ENCODE results near the gene FHOD1. TPM values are rescaled to one million over a fixed set of nuclear protein-coding genes. Genes with fewer than 3 reads are reported as not detected.
A peak's percentile ranks its signal among the peaks of the same experiment; 100 is the strongest.

Gene FHOD1
- total and polyA plus RNA-seq, 7 donors, result 4.8 to 25.2 (median 9.2) TPM

DNA sequence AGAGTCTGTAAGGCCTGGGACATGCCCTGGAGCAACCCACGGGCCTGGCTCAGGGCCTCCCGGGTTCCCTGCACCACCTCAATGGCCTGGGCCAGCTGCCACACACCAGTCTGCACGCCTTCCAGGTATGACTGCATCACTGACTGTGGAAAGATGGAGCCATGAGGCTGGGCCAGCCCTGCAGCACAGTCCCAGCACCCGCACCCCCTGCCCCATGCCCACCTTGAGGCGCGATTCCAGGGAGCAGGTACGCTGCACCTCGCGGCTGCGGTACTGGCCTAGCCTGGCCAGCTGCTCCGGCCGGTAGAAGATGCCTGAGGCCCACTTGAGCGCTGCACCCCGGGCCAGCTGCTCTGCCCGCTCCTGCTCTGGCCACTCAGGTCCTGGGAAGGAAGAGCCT is 58.5 kb downstream of the FHOD1 start:
- TF ChIP-seq POLR2A (IDR thresholded peaks at IDR 0.05) (no peak), EP300 (IDR thresholded peaks at IDR 0.05) (no peak), POLR2AphosphoS5 (IDR thresholded peaks at IDR 0.05) (no peak)
- TF ChIP-seq, protein P1, sequence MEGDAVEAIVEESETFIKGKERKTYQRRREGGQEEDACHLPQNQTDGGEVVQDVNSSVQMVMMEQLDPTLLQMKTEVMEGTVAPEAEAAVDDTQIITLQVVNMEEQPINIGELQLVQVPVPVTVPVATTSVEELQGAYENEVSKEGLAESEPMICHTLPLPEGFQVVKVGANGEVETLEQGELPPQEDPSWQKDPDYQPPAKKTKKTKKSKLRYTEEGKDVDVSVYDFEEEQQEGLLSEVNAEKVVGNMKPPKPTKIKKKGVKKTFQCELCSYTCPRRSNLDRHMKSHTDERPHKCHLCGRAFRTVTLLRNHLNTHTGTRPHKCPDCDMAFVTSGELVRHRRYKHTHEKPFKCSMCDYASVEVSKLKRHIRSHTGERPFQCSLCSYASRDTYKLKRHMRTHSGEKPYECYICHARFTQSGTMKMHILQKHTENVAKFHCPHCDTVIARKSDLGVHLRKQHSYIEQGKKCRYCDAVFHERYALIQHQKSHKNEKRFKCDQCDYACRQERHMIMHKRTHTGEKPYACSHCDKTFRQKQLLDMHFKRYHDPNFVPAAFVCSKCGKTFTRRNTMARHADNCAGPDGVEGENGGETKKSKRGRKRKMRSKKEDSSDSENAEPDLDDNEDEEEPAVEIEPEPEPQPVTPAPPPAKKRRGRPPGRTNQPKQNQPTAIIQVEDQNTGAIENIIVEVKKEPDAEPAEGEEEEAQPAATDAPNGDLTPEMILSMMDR (IDR thresholded peaks at IDR 0.05), result no peak
- no peaks in the 10 kb centered on the region for H3K9me3 ChIP-seq
- DNase-seq, result no peak
- no peaks in the 10 kb centered on the region for H3K27me3 ChIP-seq
- H3K36me3 ChIP-seq, result peaks cover 0 to 6% (median 0%) of the 10 kb centered on the region in 4 donors
- intact Hi-C loops (cut with DNase I), result no loop called here
- H3K27ac ChIP-seq, result no peak overlapping the region
- peaks cover 1 to 40% (median 39%) of the 10 kb centered on the region in 4 donors for H3K4me1 ChIP-seq
- H3K4me3 ChIP-seq, result no peak overlapping the region
- 93 to 94% methylated on average over 15 of the region's 15 CpGs for WGBS, 2 donors

DNA sequence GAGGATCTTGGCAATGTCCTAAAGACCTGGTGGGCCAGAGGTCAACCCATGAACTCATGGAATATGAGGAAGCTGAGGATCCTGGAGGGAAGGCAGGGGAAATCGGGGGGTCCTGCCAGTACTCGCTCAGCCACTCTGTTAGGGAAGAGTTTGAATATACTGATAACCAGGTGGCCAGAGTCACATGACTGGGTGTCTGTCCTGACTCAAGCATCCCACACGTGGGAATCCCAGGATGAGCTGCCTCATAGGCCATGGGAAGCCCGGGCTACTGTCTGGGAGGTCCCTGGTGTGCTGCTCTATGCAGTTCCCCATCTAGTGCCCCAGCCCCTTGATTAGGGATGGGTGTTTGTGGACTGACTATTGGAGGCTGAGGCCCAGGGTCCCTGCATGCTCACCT is 59.0 kb downstream of the FHOD1 start:
- Histone ChIP-seq H3K36me3 (peaks cover 0 to 1% (median 0%) of the 10 kb centered on the region in 4 donors), H3K9me3 (no peaks in the 10 kb centered on the region)
- intact Hi-C loops (cut with DNase I), result no loop called here

DNA sequence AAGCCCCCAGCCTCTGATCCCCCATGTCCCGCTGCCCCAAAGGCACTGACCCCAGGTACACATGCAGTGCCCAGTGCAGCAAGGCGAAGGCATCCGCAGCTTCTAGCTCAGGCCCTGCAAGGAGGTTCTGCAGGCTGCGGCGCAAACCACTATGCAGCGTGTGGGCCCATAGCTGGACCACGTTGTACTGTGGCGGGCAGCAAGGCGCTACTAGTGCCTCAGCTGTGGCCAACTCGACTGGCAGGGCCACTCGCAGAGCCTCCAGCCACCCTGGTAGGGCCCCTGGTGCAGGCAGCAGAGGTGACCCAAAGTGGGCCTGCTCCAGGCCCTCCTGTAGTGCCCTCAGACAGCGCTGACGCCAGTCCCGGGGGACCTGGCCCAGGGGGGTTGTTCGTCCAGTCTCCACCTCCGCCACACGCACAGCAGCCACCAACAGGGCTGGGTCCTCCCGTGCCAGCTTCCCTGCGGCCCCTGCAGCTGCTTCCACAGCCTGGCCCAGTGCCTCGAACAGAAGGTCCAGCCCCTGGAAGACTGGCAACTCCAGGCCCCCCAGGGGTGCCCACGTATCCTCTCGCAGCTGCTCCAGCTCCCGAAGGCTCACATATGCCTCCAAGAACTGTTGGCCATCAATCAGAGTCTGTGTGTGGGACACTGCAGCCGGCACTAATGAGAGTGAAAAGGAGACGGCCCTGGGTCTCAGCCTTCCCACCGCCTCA is 59.9 kb downstream of the FHOD1 start:
- WGBS, 2 donors, result 89 to 92% methylated on average over 26 of the region's 26 CpGs
- H3K27ac ChIP-seq, result no peak overlapping the region
- no peak overlapping the region for H3K4me3 ChIP-seq
- intact Hi-C loops (cut with DNase I), result no loop called here
- H3K4me1 ChIP-seq, result peaks cover 0 to 35% (median 33%) of the 10 kb centered on the region in 4 donors
- no peaks in the 10 kb centered on the region for H3K36me3 ChIP-seq
- no peak for DNase-seq
- no peaks in the 10 kb centered on the region for H3K9me3 ChIP-seq
- no peak for TF ChIP-seq POLR2A (IDR thresholded peaks at IDR 0.05)
- no peak for TF ChIP-seq POLR2AphosphoS5 (IDR thresholded peaks at IDR 0.05)
- TF ChIP-seq, protein P1 (IDR thresholded peaks at IDR 0.05), result no peak
- TF ChIP-seq EP300 (IDR thresholded peaks at IDR 0.05), result no peak
- no peaks in the 10 kb centered on the region for H3K27me3 ChIP-seq

More for the DNA sequence above, 59.0 kb downstream of the FHOD1 start:
- Histone ChIP-seq H3K27ac (no peak overlapping the region), H3K27me3 (no peaks in the 10 kb centered on the region), H3K4me3 (no peak overlapping the region), H3K4me1 (peaks cover 1 to 36% (median 35%) of the 10 kb centered on the region in 4 donors)
- no peak for DNase-seq
- TF ChIP-seq, protein P1 (IDR thresholded peaks at IDR 0.05), result no peak
- no peak for TF ChIP-seq POLR2A (IDR thresholded peaks at IDR 0.05)
- TF ChIP-seq EP300 (IDR thresholded peaks at IDR 0.05), result no peak
- TF ChIP-seq POLR2AphosphoS5 (IDR thresholded peaks at IDR 0.05), result no peak
- WGBS, 2 donors, result 82 to 86% methylated on average over 4 of the region's 4 CpGs

DNA sequence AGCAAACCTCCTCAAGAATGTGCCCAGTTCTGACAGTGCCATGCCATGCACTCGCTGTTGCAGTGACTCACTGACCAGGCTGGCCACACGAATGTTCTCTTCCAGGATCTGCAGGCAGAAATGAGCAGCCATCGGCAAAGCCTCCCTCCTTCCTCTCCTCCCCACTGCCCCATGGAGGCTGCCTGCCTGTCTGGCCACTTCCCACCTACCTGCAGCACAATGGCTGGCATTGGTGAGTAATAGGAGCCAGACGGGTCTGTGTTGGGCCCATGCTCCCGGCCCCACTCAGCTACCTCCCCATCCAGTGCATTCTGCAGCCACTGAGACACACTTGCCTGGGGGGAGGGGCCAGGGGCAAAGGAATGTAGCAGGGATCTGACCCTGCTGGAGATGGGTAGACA is 60.7 kb downstream of the FHOD1 start:
- no peak for TF ChIP-seq EP300 (IDR thresholded peaks at IDR 0.05)
- no peak for TF ChIP-seq POLR2AphosphoS5 (IDR thresholded peaks at IDR 0.05)
- H3K36me3 ChIP-seq, result no peaks in the 10 kb centered on the region
- intact Hi-C loops (cut with DNase I), result no loop called here
- H3K4me1 ChIP-seq, result peaks cover 0 to 35% (median 32%) of the 10 kb centered on the region in 4 donors
- no peak overlapping the region for H3K27ac ChIP-seq
- WGBS, 2 donors, result 72 to 80% methylated on average over 5 of the region's 5 CpGs
- no peaks in the 10 kb centered on the region for H3K9me3 ChIP-seq
- no peak overlapping the region for H3K4me3 ChIP-seq
- DNase-seq, result no peak
- no peaks in the 10 kb centered on the region for H3K27me3 ChIP-seq

DNA sequence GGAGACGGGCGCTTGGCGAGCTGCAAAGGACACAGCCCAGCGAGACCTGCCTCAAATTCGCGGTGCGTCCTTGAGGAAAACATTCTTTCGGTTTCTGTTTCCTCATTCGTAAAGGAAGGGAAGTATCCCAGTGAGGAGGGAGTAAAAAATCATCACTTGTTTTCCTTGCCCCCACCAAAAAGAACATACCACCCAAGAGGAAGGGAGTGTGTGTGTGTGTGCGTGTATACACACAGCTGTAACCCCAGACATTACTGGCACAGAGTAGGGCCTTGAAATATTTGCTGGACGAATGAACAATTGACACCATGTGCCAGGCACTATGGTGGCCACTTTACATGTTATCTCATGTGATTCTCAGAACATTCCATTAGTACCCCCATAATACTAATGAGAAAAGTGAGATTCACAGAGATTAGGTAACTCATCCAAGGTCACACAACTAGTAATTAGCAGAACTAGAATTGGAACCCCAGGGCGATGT is 61.6 kb downstream of the FHOD1 start:
- peaks cover 0 to 38% (median 31%) of the 10 kb centered on the region in 4 donors for H3K4me1 ChIP-seq
- H3K27ac ChIP-seq, result no peak overlapping the region
- 8 to 11% methylated on average over 12 of the region's 12 CpGs for WGBS, 2 donors
- H3K4me3 ChIP-seq, result peak overlapping the region in 2 of 4 donors; percentile 2 to 73
- H3K36me3 ChIP-seq, result no peaks in the 10 kb centered on the region
- no peaks in the 10 kb centered on the region for H3K9me3 ChIP-seq
- intact Hi-C loops (cut with DNase I), result loop anchor here (1.0 kb wide), 2 partner anchors 30 to 207 kb away; no protein-coding TSS in a partner anchor
- no peak for DNase-seq
- no peaks in the 10 kb centered on the region for H3K27me3 ChIP-seq
- TF ChIP-seq POLR2AphosphoS5 (IDR thresholded peaks at IDR 0.05) (no peak), POLR2A (IDR thresholded peaks at IDR 0.05) (no peak), EP300 (IDR thresholded peaks at IDR 0.05) (no peak)
- TF ChIP-seq, protein P1 (IDR thresholded peaks at IDR 0.05), result peak in 1 of 4 experiments; percentile 4
